Duodenal mucosa (tissue), 2 donors: ENCODE data around the gene FAM236A.
"Not testable (repeated sequence)": the region's sequence is repeated elsewhere in the genome, so short reads cannot be mapped to it uniquely, and the experiment has no call there.

Experiments used
- H3K27ac ChIP-seq: one replicate; pipeline ENCODE4 v1.7.0; 2013; ENCODE audit warnings: low read depth, low read length
- H3K27me3 ChIP-seq, 2 donors: one replicate each; pipeline ENCODE4 v1.7.0; 2013; ENCODE audit warnings: low read length in 2 of 2, control low read depth in 1 of 2; ENCODE audit not compliant: insufficient read depth in 2 of 2, control insufficient read depth in 1 of 2
- H3K36me3 ChIP-seq, 2 donors: one replicate each; pipeline ENCODE4 v1.7.0; 2013; ENCODE audit warnings: low read length in 2 of 2, control low read depth in 1 of 2; ENCODE audit not compliant: insufficient read depth in 2 of 2, control insufficient read depth in 1 of 2
- H3K4me1 ChIP-seq, 2 donors: one replicate each; pipeline ENCODE4 v1.7.0; 2013; ENCODE audit warnings: low read length in 2 of 2, control low read depth in 1 of 2; ENCODE audit not compliant: insufficient read depth in 2 of 2, control insufficient read depth in 1 of 2
- H3K4me3 ChIP-seq, 2 donors: one replicate each; pipeline ENCODE4 v1.7.0; 2013; ENCODE audit warnings: low read length in 2 of 2, low read depth in 1 of 2
- H3K9ac ChIP-seq, 2 donors: one replicate each; pipeline ENCODE4 v1.7.0; 2013; ENCODE audit warnings: low read length in 2 of 2, low read depth in 1 of 2
- H3K9me3 ChIP-seq, 2 donors: one replicate each; pipeline ENCODE4 v1.7.0; 2013; ENCODE audit warnings: low read length in 2 of 2, control low read depth in 1 of 2; ENCODE audit not compliant: control insufficient read depth in 1 of 2

FAM236A gene

DNA sequence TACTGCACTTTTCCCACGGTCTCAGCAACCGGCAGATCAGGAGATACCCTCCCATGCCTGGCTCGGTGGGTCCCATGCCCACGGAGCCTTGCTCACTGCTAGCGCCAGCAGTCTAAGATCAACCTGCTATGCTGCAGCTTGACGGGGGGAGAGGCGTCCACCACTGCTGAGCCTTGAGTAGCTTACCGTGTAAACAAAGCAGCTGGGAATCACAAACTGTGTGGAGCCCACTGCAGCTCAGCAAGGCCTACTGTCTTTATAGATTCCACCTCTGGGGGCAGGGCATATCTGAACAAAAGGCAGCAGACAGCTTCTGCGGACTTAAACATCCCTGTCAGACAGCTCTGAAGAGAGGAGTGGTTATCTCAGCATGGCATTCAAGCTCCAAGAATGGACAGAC lies 22.0 kb downstream of the FAM236A start:
- not testable (repeated sequence) for H3K36me3 ChIP-seq, H3K9me3 ChIP-seq, H3K27me3 ChIP-seq, H3K27ac ChIP-seq, H3K9ac ChIP-seq, H3K4me3 ChIP-seq, H3K4me1 ChIP-seq

- H3K27me3 ChIP-seq, H3K4me1 ChIP-seq, H3K36me3 ChIP-seq, H3K27ac ChIP-seq, H3K9me3 ChIP-seq, H3K9ac ChIP-seq, H3K4me3 ChIP-seq: not testable (repeated sequence)
Measured at GRCh38 chrX:72971859-72972258, 33.9 kb downstream of the FAM236A start.

- not testable (repeated sequence) for H3K9me3 ChIP-seq, H3K4me3 ChIP-seq, H3K27me3 ChIP-seq, H3K27ac ChIP-seq, H3K36me3 ChIP-seq, H3K4me1 ChIP-seq, H3K9ac ChIP-seq
Measured at GRCh38 chrX:72974885-72975284, 36.9 kb downstream of the FAM236A start.

- H3K4me1 ChIP-seq, H3K9me3 ChIP-seq, H3K9ac ChIP-seq, H3K36me3 ChIP-seq, H3K27me3 ChIP-seq, H3K4me3 ChIP-seq, H3K27ac ChIP-seq: not testable (repeated sequence)
Measured at GRCh38 chrX:72980894-72981469, 43.0 kb downstream of the FAM236A start.
